Mucosa of descending colon (tissue), 3 donors: ENCODE results near the gene GMDS. TPM values are rescaled to one million over a fixed set of nuclear protein-coding genes. Genes with fewer than 3 reads are reported as not detected.

Experiments used
- ATAC-seq: fragments of 200-7000 bp; cut with Tn5 transposase; one replicate; pipeline ENCODE4 v1.9.1; 2020; ENCODE audit warnings: mild to moderate bottlenecking, moderate library complexity
- DNase-seq, 3 donors: peaks; one replicate each; pipeline ENCODE4 v3.0.0-alpha.2; 2020
- H3K36me3 ChIP-seq: fragments of 200-600 bp; one replicate; pipeline ENCODE4 v1.8.0; 2021; ENCODE audit warnings: low read depth, mild to moderate bottlenecking
- H3K4me1 ChIP-seq: fragments of 200-600 bp; one replicate; pipeline ENCODE4 v1.8.0; 2021; ENCODE audit warnings: low read depth, mild to moderate bottlenecking
- H3K4me3 ChIP-seq: fragments of 200-600 bp; one replicate; pipeline ENCODE4 v1.8.0; 2021; ENCODE audit warnings: mild to moderate bottlenecking
- H3K9me3 ChIP-seq: fragments of 200-600 bp; one replicate; pipeline ENCODE4 v1.8.0; 2021; ENCODE audit warnings: mild to moderate bottlenecking
- CTCF ChIP-seq: fragments of 200-600 bp; IDR thresholded peaks from one replicate; pipeline ENCODE4 v1.8.0; 2022; ENCODE audit warnings: antibody characterized with exemption, mild to moderate bottlenecking
- intact Hi-C, 2 donors: fragments of 100-400 bp; cut with DNase I in 1 of 2; cut with micrococcal nuclease in 1 of 2; formaldehyde crosslinking; loops; one replicate each; pipeline versions ENCODE4 v1.11.0 to v1.11.1; 2022; cut with DNase I, micrococcal nuclease
- total RNA-seq, 3 donors: library from RNA; stranded (reverse); fragmentation: NEBNext Ultra II Directional in 2 of 3; extraction: Animal tissue kit (Norgen Biotek cat#: 25700) in 2 of 3; gene quantifications; one replicate each; pipeline versions ENCODE4 v1.2.1 to v1.2.4, GENCODE V29; 2021 to 2023
- donor health status: DM: no; HTN: no; CAD: no; lungs with moderate emphysema.
- donor health status: DM: no; HTN: no; CAD: no.
- donor health status: DM: no; HTN: yes; CAD: no.

Gene GMDS
- total RNA-seq, 3 donors from 2014 or later: 68.0 to 228 (median 135) TPM

- Histone ChIP-seq H3K36me3 (no peaks in the 10 kb centered on the region), H3K4me1 (no peaks in the 10 kb centered on the region), H3K4me3 (no peak overlapping the region), H3K9me3 (no peaks in the 10 kb centered on the region)
- ATAC-seq: no peak
- TF ChIP-seq CTCF: no peak
- intact Hi-C loops: no loop called here
- DNase-seq: no peak
Measured at GRCh38 chr6:1629316-1629715, 616.1 kb downstream of the GMDS start.

- no peaks in the 10 kb centered on the region for H3K9me3 ChIP-seq
- H3K36me3 ChIP-seq: no peaks in the 10 kb centered on the region
- no peaks in the 10 kb centered on the region for H3K4me1 ChIP-seq
- no peak overlapping the region for H3K4me3 ChIP-seq
- TF ChIP-seq CTCF: no peak
- intact Hi-C loops: no loop called here
- DNase-seq (no peak), ATAC-seq (no peak)
Measured at GRCh38 chr6:1627827-1628560, 617.4 kb downstream of the GMDS start.

- intact Hi-C loops: no loop called here
- ATAC-seq (no peak), DNase-seq (no peak)
- no peak for TF ChIP-seq CTCF
- Histone ChIP-seq H3K4me1 (no peaks in the 10 kb centered on the region), H3K9me3 (no peaks in the 10 kb centered on the region), H3K4me3 (no peak overlapping the region), H3K36me3 (no peaks in the 10 kb centered on the region)
Measured at GRCh38 chr6:1626481-1626880, 618.9 kb downstream of the GMDS start.

GRCh38 chr6:1625794-1626435, 619.5 kb downstream of the GMDS start:
- TF ChIP-seq CTCF: no peak
- DNase-seq: no peak
- Histone ChIP-seq H3K9me3 (no peaks in the 10 kb centered on the region), H3K4me1 (no peaks in the 10 kb centered on the region), H3K36me3 (no peaks in the 10 kb centered on the region), H3K4me3 (no peak overlapping the region)
- ATAC-seq: no peak
- intact Hi-C loops: no loop called here

- Histone ChIP-seq H3K36me3 (no peaks in the 10 kb centered on the region), H3K9me3 (no peaks in the 10 kb centered on the region), H3K4me1 (peaks cover 1% of the 10 kb centered on the region), H3K4me3 (no peak overlapping the region)
- intact Hi-C loops: no loop called here
- TF ChIP-seq CTCF: no peak
- ATAC-seq (peak; percentile 53), DNase-seq (no peak)
Measured at GRCh38 chr6:1624851-1625781, 620.3 kb downstream of the GMDS start.
